HCT116 (cell line): ENCODE measurements around the gene MAX. TPM values are rescaled to one million over a fixed set of nuclear protein-coding genes. Genes with fewer than 3 reads are reported as not detected.

Experiments
- ATAC-seq: fragments of 200-7000 bp; cut with Tn5 transposase; 2 replicates; pipeline ENCODE4 v1.9.1; 2020; ENCODE audit warnings: mild to moderate bottlenecking, moderate library complexity
- BruUV-seq: library from RNA; stranded (reverse); fragments of 400-500 nt; replicated peaks from 2 replicates; lab custom pipeline; 2021; lab: Mats Ljungman, UMichigan
- CTCF ChIA-PET: fragments of 300-600 bp; sonication (Branson Sonifier 250); formaldehyde crosslinking; loops from one replicate; lab custom pipeline; 2021; ENCODE audit warnings: antibody characterized with exemption; lab: Charles Lee
- POLR2A ChIA-PET: fragments of 300-600, 350-600 bp; sonication (Branson Sonifier 250); formaldehyde crosslinking; loops from one replicate; lab custom pipeline; 2021; ENCODE audit warnings: antibody characterized with exemption; lab: Charles Lee
- RAD21 ChIA-PET, 2 experiments: fragments of 300-600 bp; sonication (Branson Sonifier 250); formaldehyde crosslinking; loops; one replicate each; lab custom pipeline; 2023; ENCODE audit warnings: low total read pairs in 2 of 2; ENCODE audit not compliant: uncharacterized antibody in 2 of 2, unreplicated experiment in 2 of 2, low non-redundant PET in 1 of 2; lab: Charles Lee
- DNase-seq: peaks from one replicate; pipeline ENCODE4 v3.0.0-alpha.2; 2010; ENCODE audit warnings: low read depth, low spot score
- H2AFZ ChIP-seq: fragments of 200-600 bp; shearing (Covaris generic), sonication (generic); 2 replicates; pipeline ENCODE4 v1.6.1; 2017; ENCODE audit warnings: low read depth, mixed run types, mixed read lengths, antibody characterized with exemption, low read length; ENCODE audit not compliant: poor library complexity, severe bottlenecking
- H3K27ac ChIP-seq: 2 replicates; pipeline ENCODE4 v1.5.1; 2012; ENCODE audit warnings: low read depth, low read length
- H3K27me3 ChIP-seq: fragments of 200-600 bp; sonication (generic); 2 replicates; pipeline ENCODE4 v1.6.1; 2016; ENCODE audit warnings: mixed run types, low read length, mixed read lengths; ENCODE audit not compliant: insufficient read depth
- H3K36me3 ChIP-seq, 2 experiments: fragments of 200-500 bp in 1 of 2; fragments of 200-600 bp in 1 of 2; sonication (Bioruptor generic) in 1 of 2; sonication (generic) in 1 of 2; 2 replicates each; pipeline versions ENCODE4 v1.5.1 to v1.6.1; 2014 to 2016; ENCODE audit warnings: low read length in 2 of 2, inconsistent platforms in 1 of 2, mixed read lengths in 1 of 2, mixed run types in 1 of 2; ENCODE audit not compliant: insufficient read depth in 2 of 2, control insufficient read depth in 1 of 2
- H3K4me1 ChIP-seq, 2 experiments: fragments of 200-600 bp in 1 of 2; sonication (generic) in 1 of 2; 2 replicates each; pipeline versions ENCODE4 v1.5.1 to v1.6.1; 2012 to 2017; ENCODE audit warnings: low read length in 2 of 2, inconsistent platforms in 1 of 2, mild to moderate bottlenecking in 1 of 2, mixed read lengths in 1 of 2, mixed run types in 1 of 2, moderate library complexity in 1 of 2; ENCODE audit not compliant: insufficient read depth in 2 of 2, control insufficient read depth in 1 of 2
- H3K4me2 ChIP-seq: fragments of 200-600 bp; sonication (generic); 2 replicates; pipeline ENCODE4 v1.6.1; 2017; ENCODE audit warnings: mixed run types, low read length, mixed read lengths
- H3K4me3 ChIP-seq, 2 experiments: fragments of 200-600 bp in 1 of 2; sonication (generic) in 1 of 2; replicated peaks in 1 of 2; 2 replicates each; pipeline ENCODE4 v1.5.1; 2011 to 2016; ENCODE audit warnings: low read length in 2 of 2, control low read depth in 1 of 2, low read depth in 1 of 2, mild to moderate bottlenecking in 1 of 2, mixed read lengths in 1 of 2, mixed run types in 1 of 2
- H3K79me2 ChIP-seq: fragments of 200-600 bp; sonication (generic); 2 replicates; pipeline ENCODE4 v1.6.1; 2017; ENCODE audit warnings: mild to moderate bottlenecking, mixed run types, low read length, moderate library complexity, mixed read lengths; ENCODE audit not compliant: insufficient read depth
- H3K9ac ChIP-seq: fragments of 200-600 bp; sonication (generic); 2 replicates; pipeline ENCODE4 v1.6.1; 2016; ENCODE audit warnings: low read length, mixed read lengths
- H3K9me2 ChIP-seq: fragments of 200-600 bp; sonication (generic), shearing (Covaris generic); 2 replicates; pipeline ENCODE4 v1.6.1; 2017; ENCODE audit warnings: mixed run types, mild to moderate bottlenecking, moderate library complexity; ENCODE audit not compliant: insufficient read depth
- H3K9me3 ChIP-seq, 2 experiments: fragments of 200-500 bp in 1 of 2; fragments of 200-600 bp in 1 of 2; sonication (Bioruptor generic) in 1 of 2; sonication (generic) in 1 of 2; 2 replicates each; pipeline ENCODE4 v1.6.1; 2014 to 2017; ENCODE audit warnings: low read length in 2 of 2, mixed read lengths in 2 of 2, inconsistent platforms in 1 of 2, low read depth in 1 of 2, mild to moderate bottlenecking in 1 of 2, mixed run types in 1 of 2, moderate library complexity in 1 of 2; ENCODE audit not compliant: control insufficient read depth in 1 of 2, insufficient read depth in 1 of 2
- H4K20me1 ChIP-seq: fragments of 200-600 bp; sonication (generic), shearing (Covaris generic); 2 replicates; pipeline ENCODE4 v1.6.1; 2017; ENCODE audit warnings: mixed run types, mild to moderate bottlenecking, moderate library complexity; ENCODE audit not compliant: insufficient read depth
- CBX3 ChIP-seq: IDR thresholded peaks from 2 replicates; pipeline ENCODE4 v1.6.1; 2012; ENCODE audit warnings: low read depth
- EGR1 ChIP-seq: IDR thresholded peaks from 2 replicates; pipeline ENCODE4 v1.6.1; 2012; ENCODE audit warnings: low read depth
- EZH2 ChIP-seq: fragments of 200-600 bp; sonication (generic); IDR thresholded peaks from 2 replicates; pipeline ENCODE4 v1.6.1; 2017; ENCODE audit warnings: antibody characterized with exemption, mixed run types
- EZH2phosphoT487 ChIP-seq: fragments of 200-600 bp; IDR thresholded peaks from 2 replicates; pipeline ENCODE4 v1.6.1; 2018; ENCODE audit warnings: antibody characterized with exemption, borderline replicate concordance
- FOSL1 ChIP-seq: IDR thresholded peaks from 2 replicates; pipeline ENCODE4 v1.6.1; 2012; ENCODE audit warnings: low read depth
- JUND ChIP-seq: IDR thresholded peaks from 2 replicates; pipeline ENCODE4 v1.6.1; 2012
- POLR2AphosphoS5 ChIP-seq: IDR thresholded peaks from 2 replicates; pipeline ENCODE4 v1.6.1; 2011; ENCODE audit warnings: mild to moderate bottlenecking, low read depth, low read length, moderate library complexity
- RAD21 ChIP-seq: IDR thresholded peaks from 2 replicates; pipeline ENCODE4 v1.6.1; 2012; ENCODE audit warnings: low read depth, mild to moderate bottlenecking
- SP1 ChIP-seq: IDR thresholded peaks from 2 replicates; pipeline ENCODE4 v1.6.1; 2012; ENCODE audit warnings: low read depth
- TCF7L2 ChIP-seq: IDR thresholded peaks from 2 replicates; pipeline ENCODE4 v1.7.0; 2011; ENCODE audit warnings: borderline replicate concordance, inconsistent platforms; ENCODE audit not compliant: insufficient read depth, insufficient read length; ENCODE audit errors: extremely low read depth
- YY1 ChIP-seq: IDR thresholded peaks from 2 replicates; pipeline ENCODE4 v1.6.1; 2011; ENCODE audit warnings: low read length, low read depth, moderate library complexity, mild to moderate bottlenecking; ENCODE audit not compliant: insufficient replicate concordance; ENCODE audit errors: extremely low read depth
- ZBTB33 ChIP-seq: IDR thresholded peaks from 2 replicates; pipeline ENCODE4 v1.6.1; 2011; ENCODE audit warnings: mild to moderate bottlenecking, low read length, moderate library complexity; ENCODE audit not compliant: insufficient replicate concordance; ENCODE audit errors: extremely low read depth
- ZNF274 ChIP-seq: fragments of 200-500 bp; sonication (Bioruptor generic); IDR thresholded peaks from 2 replicates; pipeline ENCODE4 v1.6.1; 2014; ENCODE audit warnings: mild to moderate bottlenecking, low read depth, low read length, inconsistent platforms
- intact Hi-C: fragments of 100-400 bp; cut with micrococcal nuclease; formaldehyde crosslinking; loops from 2 replicates; pipeline ENCODE4 v1.10.0; 2022
- total RNA-seq: library from RNA; stranded (reverse); gene quantifications from one replicate; pipeline ENCODE4 v1.2.1, GENCODE V29; 2021; ENCODE audit not compliant: unreplicated experiment
- TF ChIP-seq, protein P1 (sequence below): IDR thresholded peaks from 2 replicates; pipeline ENCODE4 v1.6.1; 2012
- TF ChIP-seq, protein P2 (sequence below): IDR thresholded peaks from 2 replicates; pipeline ENCODE4 v1.6.1; 2012

The MAX gene
- total RNA-seq, 1 experiment from 2014 or later, result 72.6 TPM

DNA sequence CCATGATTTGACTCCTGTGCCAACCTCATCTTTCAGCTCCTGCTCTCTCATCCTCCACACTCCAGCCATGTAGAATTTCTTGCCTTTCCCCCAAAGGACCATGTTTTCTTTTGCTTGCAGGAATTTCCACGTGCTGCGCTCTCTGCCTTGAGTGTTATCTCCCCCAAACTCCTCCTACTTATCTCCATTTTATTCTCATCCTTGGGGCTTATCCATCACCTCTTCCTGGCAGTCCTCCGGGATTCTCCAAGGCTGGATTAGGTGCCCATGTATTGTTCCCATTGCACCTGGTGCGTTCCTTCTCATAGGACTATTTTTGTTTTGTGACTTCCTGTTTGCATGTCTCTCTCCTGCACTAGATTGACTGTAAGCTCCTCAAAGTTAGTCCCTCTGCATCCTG lies 7.0 kb upstream of the MAX start:
- no peak for TF ChIP-seq TCF7L2
- Histone ChIP-seq H3K4me3 (no peak overlapping the region), H3K79me2 (no peaks in the 10 kb centered on the region), H3K9ac (no peak overlapping the region), H3K27me3 (no peaks in the 10 kb centered on the region), H3K27ac (no peak overlapping the region), H3K4me1 (no peaks in the 10 kb centered on the region), H3K36me3 (no peaks in the 10 kb centered on the region), H3K9me3 (no peaks in the 10 kb centered on the region), H4K20me1 (no peaks in the 10 kb centered on the region), H2AFZ (no peak overlapping the region), H3K9me2 (0 out of 2 replicates have a peak, but pooled peaks cover under 1% of the 10 kb centered on the region), H3K4me2 (no peak overlapping the region)
- no TSS peak for BruUV-seq
- POLR2A ChIA-PET, result no interaction called here
- intact Hi-C loops, result no loop called here
- DNase-seq (no peak), ATAC-seq (no peak)
- RAD21 ChIA-PET, result no interaction called here
- CTCF ChIA-PET, result no interaction called here

DNA sequence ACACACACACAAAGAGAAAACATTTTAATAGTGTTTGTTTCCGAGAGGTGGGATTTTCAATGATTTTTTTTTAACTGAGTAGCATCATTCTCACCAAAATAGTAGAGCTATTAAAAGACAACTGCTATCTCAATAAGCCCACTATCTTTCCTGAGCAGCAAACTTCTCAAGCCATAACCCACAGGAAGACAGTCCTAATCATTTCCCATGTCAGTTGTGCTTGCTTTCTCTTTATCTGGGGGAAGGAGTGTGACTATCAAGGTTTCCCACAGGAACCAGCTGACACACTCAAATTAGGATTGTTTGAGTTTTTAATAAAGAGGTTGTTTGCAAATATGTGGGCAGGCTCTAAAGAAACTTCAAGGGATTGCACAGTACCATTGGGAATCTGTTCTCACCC lies 4.9 kb upstream of the MAX start:
- H3K9me3 ChIP-seq, result no peaks in the 10 kb centered on the region
- H3K36me3 ChIP-seq, result no peaks in the 10 kb centered on the region
- no TSS peak for BruUV-seq
- no peak for TF ChIP-seq ZNF274
- TF ChIP-seq EZH2, result no peak
- no peak for TF ChIP-seq CBX3
- TF ChIP-seq ZBTB33, result no peak
- no peak for TF ChIP-seq EZH2phosphoT487
- no peak for TF ChIP-seq SP1
- TF ChIP-seq, protein P1, sequence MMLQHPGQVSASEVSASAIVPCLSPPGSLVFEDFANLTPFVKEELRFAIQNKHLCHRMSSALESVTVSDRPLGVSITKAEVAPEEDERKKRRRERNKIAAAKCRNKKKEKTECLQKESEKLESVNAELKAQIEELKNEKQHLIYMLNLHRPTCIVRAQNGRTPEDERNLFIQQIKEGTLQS, result no peak
- TF ChIP-seq EGR1, result no peak
- TF ChIP-seq JUND, result no peak
- TF ChIP-seq, protein P2, sequence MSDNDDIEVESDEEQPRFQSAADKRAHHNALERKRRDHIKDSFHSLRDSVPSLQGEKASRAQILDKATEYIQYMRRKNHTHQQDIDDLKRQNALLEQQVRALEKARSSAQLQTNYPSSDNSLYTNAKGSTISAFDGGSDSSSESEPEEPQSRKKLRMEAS, result no peak
- TF ChIP-seq YY1, result no peak
- no peak for TF ChIP-seq RAD21
- no peak for TF ChIP-seq POLR2AphosphoS5
- TF ChIP-seq FOSL1, result no peak
- intact Hi-C loops, result no loop called here
- CTCF ChIA-PET, result no interaction called here
- ATAC-seq (no peak), DNase-seq (no peak)
- H3K4me3 ChIP-seq, result no peak overlapping the region
- H2AFZ ChIP-seq, result no peak overlapping the region
- H3K27me3 ChIP-seq, result no peaks in the 10 kb centered on the region
- POLR2A ChIA-PET, result no interaction called here
- H3K9me2 ChIP-seq, result 0 out of 2 replicates have a peak, but pooled peaks cover 2% of the 10 kb centered on the region
- H3K4me2 ChIP-seq, result no peak overlapping the region
- RAD21 ChIA-PET, result no interaction called here
- H4K20me1 ChIP-seq, result no peaks in the 10 kb centered on the region
- H3K9ac ChIP-seq, result no peak overlapping the region
- no peaks in the 10 kb centered on the region for H3K79me2 ChIP-seq
- peaks cover 3 to 10% of the 10 kb centered on the region in 2 experiments; a peak in 2 of 4 replicates for H3K4me1 ChIP-seq
- H3K27ac ChIP-seq, result no peak overlapping the region
